Activated CD4-positive, alpha-beta T cell treated with anti-CD3 and anti-CD28 coated beads, Interleukin-2, amount 50 U/mL, for 16 hours (primary cell): ENCODE data around the gene CTSA.
"Not testable (repeated sequence)": the region's sequence is repeated elsewhere in the genome, so short reads cannot be mapped to it uniquely, and the experiment has no call there.

ENCODE experiments used
- DNase-seq: peaks from one replicate; pipeline ENCODE4 v3.0.0-alpha.2; 2020

Gene CTSA

GRCh38 chr20:45918779-45919537 is 27.8 kb downstream of the CTSA start:
- DNase-seq, result no peak

- DNase-seq, result no peak
These were observed 28.6 kb downstream of the CTSA start for GRCh38 chr20:45919542-45920399.

GRCh38 chr20:45920462-45921336 is 29.6 kb downstream of the CTSA start:
- DNase-seq, result no peak

DNA sequence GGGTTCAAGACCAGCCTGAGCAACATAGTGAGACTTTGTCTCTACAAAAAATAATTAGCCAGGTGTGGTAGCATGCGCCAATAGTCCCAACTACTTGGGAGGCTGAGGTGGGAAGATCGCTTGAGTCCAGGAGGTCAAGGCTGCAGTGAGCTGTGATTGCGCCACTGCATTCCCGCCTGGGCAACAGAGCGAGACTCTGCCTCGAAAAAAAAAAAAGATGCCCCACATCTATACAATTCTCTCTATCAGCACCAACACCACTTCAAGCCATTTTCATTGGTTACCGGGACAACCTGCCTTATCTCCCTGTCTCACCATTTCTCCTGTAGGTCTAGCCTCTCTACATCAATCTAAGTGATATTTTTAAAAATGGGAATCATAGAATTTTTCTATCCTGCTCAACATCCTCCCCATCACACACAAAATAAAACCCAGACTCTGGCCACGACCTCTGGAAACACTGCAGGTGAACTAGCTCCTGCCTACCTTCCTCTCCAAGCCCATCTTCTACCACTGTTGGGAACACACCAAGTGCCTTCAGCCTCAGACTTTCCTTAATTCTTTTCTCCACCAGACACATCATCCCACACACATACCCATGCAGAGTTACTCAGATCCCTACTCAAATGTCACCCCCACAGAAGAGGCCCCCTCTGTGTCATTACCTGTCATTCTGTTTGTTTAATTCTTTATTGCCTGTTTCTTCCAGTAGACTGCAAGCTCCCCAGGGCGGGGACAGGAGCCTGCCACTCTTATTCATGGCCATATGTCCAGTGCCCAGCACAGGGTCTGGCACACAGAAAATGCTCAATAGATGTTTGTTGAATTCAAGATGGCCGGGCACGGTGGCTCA is 30.4 kb downstream of the CTSA start:
- DNase-seq, result no peak

GRCh38 chr20:45924391-45925261 is 33.5 kb downstream of the CTSA start:
- no peak for DNase-seq

DNA sequence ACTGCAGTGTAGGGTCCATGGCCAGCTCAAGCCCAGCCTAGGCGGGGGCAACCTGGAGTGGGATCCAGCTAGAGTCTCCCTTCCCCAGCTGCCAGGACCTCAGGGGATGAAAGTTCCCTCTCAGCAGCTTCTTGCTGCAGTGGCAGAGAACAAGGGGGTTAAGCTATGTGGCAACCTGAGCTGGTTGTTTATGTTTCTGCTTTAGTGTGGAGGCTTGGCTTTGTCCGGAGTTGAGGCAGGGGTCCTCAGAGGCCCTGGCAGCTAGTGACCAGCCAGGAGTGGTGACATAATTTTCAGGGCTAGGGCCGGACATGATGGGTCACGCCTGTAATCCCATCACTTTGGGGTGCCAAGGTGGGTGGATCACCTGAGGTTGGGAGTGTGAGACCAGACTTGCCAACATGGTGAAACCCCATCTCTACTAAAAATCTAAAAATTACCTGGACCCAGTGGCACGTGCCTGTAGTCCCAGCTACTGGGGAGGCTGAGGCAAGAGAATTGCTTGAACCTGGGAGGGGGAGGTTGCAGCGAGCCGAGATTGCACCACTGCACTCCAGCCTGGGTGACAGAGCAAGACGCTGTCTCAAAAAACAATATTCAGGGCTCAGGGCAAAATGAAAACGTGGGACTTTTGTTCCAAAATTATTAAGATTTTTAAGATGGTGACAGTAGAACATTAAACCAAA is 34.8 kb downstream of the CTSA start:
- no peak for DNase-seq

- no peak for DNase-seq
These were observed 35.6 kb downstream of the CTSA start for GRCh38 chr20:45926731-45927070.

DNA sequence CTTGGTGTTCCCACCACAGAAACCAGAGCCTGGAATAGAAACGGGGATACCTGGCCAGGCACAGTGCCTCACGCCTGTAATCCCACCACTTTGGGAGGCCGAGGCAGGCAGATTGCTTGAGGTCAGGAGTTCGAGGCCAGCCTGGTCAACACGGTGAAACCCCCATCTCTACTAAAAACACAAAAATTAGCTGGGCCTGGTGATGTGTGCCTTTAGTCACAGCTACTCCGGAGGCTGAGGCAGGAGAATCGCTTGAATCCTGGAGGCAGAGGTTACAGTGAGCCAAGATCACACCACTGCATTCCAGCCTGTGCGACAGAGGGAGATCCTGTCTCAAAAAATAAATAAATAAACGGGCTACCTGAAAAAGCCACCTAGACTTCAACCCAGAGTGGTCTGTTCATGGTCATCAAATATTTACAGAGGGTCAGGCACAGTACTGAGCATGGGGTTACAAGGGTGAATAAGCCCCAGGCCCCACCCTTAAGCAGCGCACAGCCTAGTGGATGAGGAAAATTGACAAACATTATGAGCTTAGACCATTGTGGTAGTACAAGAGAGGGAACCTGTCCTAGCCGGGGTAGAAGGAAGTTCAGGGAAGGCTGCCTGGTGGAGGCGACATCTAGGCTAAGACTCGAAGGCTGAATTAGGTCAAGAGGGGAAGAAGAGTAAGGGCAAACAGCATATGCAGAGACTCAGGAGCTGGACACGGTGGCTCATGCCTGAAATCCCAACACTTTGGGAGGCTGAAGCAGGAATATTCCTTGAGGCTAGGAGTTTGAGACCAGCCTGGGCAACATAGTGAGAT is 36.1 kb downstream of the CTSA start:
- DNase-seq, result no peak

DNA sequence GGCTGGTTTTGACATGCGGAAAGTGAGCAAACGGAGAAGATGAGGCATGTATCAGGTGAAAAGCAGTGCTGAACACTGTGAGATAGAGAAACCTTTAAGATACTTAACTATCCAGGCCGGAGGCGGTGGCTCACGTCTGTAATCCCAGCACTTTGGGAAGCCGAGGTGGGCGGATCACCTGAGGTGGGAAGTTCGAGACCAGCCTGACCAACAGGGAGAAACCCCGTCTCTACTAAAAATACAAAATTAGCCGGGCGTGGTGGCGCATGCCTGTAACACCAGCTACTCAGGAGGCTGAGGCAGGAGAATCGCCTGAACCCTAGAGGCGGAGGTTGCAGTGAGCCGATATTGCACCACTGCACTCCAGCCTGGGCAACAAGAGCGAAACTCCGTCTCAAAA is 40.5 kb downstream of the CTSA start:
- not testable (repeated sequence) for DNase-seq

DNA sequence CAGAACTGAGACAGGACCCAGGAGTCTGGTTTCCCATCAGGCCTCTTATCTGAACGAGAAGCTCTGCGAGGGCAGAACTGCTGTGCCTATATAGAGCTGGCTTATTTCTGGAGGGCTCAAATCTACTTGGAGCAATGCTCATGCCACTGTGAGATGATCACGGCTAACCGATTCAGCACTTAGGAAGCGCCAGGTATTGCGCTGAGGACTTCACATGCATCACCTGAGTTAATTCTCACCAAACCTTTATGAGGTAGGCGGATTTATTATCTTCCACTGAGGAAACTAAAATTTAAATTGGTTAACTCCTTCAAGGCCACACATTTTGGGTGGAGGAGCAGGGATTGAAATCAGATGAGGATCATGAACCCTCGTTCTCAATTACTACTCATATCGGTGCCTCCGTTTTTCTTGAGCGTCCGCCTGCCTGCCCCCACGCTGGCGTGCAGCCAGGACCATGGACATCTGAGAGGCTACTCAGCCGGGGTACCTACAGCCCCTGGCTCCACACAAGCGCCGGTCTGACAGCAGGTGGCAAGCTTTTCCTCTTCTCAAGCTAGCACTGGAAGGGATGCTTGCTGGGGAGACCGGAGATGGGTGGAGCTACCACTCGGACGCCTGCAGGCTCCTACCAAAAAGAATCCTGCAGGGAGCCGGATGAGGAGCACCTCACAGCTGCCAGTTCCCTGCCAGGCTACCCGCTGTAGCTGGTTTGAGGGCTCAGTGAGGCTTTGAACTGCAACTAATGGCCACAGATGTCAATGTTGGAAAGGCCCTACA is 42.3 kb downstream of the CTSA start:
- DNase-seq, result peak; percentile 83

- DNase-seq, result peak; percentile 64
These were observed 43.0 kb downstream of the CTSA start for GRCh38 chr20:45934046-45934585.

DNA sequence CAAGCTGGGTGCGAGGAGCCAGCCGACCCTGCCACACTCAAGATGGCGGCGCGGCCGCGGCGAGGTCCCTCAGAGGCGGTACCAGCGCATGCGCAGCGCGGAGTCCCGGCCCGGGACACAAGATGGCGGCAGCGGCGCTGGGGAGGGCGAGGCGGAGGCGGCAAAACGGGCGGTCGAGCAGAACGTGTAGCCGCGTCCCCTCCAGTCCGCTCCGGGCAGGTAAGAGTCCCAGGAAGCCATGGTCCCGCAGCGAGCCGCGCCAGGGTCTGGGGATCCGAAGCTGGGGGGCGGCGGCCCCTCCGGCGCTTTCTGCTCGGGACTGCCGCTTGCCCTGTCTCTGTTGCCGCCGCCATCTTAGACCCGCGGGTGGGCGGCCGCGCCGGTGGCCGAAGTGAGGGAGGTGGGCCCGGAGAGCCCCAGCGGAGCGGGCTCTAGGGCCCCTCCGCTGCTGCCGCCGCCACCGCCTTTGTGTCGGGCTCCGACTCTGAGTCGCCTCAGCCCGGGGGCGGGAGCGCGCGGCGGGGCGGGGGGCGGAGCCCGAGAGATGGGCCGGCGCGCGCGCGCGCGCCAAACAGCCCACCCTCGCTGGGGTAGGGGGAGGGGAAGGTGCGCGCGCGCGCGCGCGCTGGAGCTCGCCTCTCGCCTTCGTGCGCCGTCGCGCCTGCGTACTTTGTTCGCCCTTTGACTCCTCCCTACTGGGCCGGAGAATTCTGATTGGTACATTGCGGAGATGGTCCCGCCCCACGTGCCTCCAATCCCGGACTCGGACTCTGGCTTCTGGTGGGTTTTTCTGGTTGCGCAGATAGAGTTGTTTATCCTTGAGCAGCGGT is 43.7 kb downstream of the CTSA start, which contains the start of gene PCIF1:
Gene PCIF1, plus strand, starts transcription at position 98 of the 830 bp plus-strand sequence. CDS start 4,317 bp downstream, outside the sequence.
- DNase-seq, result peak; percentile 98

DNA sequence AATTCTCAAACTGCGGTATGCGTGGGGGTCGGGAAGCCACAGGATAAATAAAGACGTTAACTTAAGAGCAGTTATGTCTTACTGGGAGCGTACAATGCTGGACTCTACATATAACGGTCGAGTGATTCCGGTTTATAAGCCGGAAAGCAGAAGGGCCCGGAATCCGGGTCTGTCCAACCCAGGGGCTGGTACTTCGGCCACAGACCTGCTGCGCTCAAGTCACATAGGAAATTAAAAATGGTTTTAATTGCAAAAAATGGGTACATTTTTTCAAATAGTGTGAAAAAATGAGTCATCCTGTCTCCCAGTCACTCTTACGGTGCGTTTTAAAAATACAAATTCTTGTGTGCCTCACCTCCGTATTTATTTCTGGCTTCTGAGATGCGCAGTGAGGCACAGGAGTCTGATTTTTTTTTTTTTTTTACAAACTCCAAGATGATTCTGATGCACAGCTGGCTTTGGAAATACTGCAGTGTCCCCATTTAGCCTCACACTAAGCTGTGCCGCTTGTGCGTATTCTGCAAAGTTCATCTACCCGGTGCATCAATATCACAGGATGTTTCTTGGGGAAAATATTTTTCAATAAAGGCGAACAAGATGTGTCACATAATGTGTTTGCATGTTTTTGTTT is 44.4 kb downstream of the CTSA start:
- no peak for DNase-seq

GRCh38 chr20:45937765-45938164 is 46.6 kb downstream of the CTSA start:
- DNase-seq, result peak; percentile 29

DNA sequence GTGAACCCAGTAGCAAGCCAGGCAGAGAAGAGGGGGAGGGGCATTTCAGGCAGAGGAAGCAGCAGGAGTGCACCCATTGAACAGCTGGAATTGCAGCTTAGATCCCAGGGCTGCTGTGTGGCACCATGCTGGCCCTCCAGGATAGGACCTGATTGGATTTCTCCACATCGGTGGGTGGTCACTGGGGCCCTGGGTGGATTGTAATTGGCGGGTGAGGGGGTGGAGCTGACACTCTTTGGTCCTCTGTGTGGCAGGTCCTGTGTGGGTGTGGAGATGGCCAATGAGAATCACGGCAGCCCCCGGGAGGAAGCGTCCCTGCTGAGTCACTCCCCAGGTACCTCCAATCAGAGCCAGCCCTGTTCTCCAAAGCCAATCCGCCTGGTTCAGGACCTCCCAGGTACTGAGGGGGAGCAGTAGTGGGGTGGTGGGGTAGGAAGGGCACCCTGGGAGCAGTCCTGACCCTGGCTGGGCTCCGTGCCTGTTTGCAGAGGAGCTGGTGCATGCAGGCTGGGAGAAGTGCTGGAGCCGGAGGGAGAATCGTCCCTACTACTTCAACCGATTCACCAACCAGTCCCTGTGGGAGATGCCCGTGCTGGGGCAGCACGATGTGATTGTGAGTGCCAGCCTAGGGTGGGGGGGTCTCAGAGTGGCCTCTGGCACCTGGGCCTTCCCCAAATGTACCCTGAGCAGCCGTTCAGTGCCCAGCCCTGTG is 47.7 kb downstream of the CTSA start:
- no peak for DNase-seq

DNA sequence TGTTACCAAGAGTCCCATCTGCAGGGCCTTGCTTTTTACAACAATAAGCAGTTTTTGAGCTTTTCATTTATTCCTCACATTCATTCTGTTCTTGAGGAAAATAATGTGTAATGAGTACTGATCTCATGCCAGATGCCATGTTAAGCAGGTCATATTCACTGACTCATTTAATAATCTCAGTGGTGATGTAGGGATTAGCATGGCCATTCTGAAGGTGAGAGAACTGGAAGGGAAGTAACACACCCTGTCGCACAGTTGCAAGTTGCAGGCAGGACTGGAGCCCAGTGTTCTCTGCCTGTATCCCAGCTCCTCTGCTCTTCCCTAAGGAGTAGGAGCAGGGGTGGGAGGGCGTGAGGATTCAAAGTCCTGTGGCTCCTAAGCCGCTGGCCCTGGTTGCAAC is 48.9 kb downstream of the CTSA start:
- no peak for DNase-seq
